Measurements from ENCODE around the gene CACNA1F. TPM values are rescaled to one million over a fixed set of nuclear protein-coding genes. Genes with fewer than 3 reads are reported as not detected.

CACNA1F gene
- 2.0 TPM in 2 replicates for total RNA-seq (2011; cell fraction: chromatin; rRNA removed; ENCODE audit: low replicate concordance)
- total RNA-seq (2011; cell fraction: nucleolus; rRNA removed): 0.79 and 0.83 TPM in 2 replicates
- 0.84 and 1.7 TPM in 2 replicates for total RNA-seq (2011; cell fraction: nucleoplasm; rRNA removed)
- total RNA-seq (2014; rRNA removed) (under 0.01 TPM in 1 of 2 replicates, not detected in the other), total RNA-seq (2014; rRNA removed; fragmentation: Illumina TruSeq; extraction: Trizol) (not detected in 2 replicates), total RNA-seq (2015; rRNA removed; fragmentation: Illumina TruSeq; extraction: Trizol) (not detected in 2 replicates), total RNA-seq (2021) (0.04 TPM in 2 replicates), polyA plus RNA-seq (2011; rRNA removed) (0.13 and 0.37 TPM in 2 replicates), polyA plus RNA-seq (2014; fragmentation: Illumina TruSeq; extraction: Trizol) (0.01 and 0.03 TPM in 2 replicates), polyA plus RNA-seq (2014; fragmentation: Nextera tagmentation; extraction: Ambion mirVana) (under 1 TPM in 1 of 2 experiments, not detected in 1; 0.01 TPM), polyA plus RNA-seq (2014; rRNA removed) (0.15 and 0.41 TPM in 2 replicates), polyA minus RNA-seq (2011; rRNA and poly(A)+ RNA removed) (0.04 and 0.06 TPM in 2 replicates), Bru-seq, nascent RNA (percentile 16 among the genes with signal in this experiment), BruChase-seq, experiment 1, labeled RNA remaining after a 2-hour chase (percentile 9 among the genes with signal in this experiment), BruChase-seq, experiment 2, labeled RNA remaining after a 6-hour chase (percentile 16 among the genes with signal in this experiment)
- polyA plus RNA-seq (2011; cell fraction: cytosol; rRNA removed): 0.10 and 0.22 TPM in 2 replicates
- 1.5 and 1.9 TPM in 2 replicates for polyA plus RNA-seq (2011; cell fraction: nucleus; rRNA removed)
- polyA plus RNA-seq (2012): 0.10 and 0.36 TPM in 2 replicates
- not detected in 2 replicates for polyA minus RNA-seq (2011; cell fraction: cytosol; rRNA and poly(A)+ RNA removed)
- polyA minus RNA-seq (2011; cell fraction: nucleus; rRNA and poly(A)+ RNA removed): 0.27 and 0.56 TPM in 2 replicates
- long read RNA-seq, experiment 1: 0 reads
- long read RNA-seq, experiment 2: 0 reads
- long read RNA-seq, experiment 3: 0 reads

- no peak for ATAC-seq
- no peak for DNase-seq (ENCODE audit: extremely low read depth in 1 of 4, low spot score in 3 of 4)
- H3K9me3 ChIP-seq (replicated peaks; ENCODE audit: control insufficient read depth, insufficient read depth, low read depth, low read length): no peaks in the 10 kb centered on the region
- BruUV-seq (replicated peaks): no TSS peak
- TF ChIP-seq ARID1B (IDR thresholded peaks at IDR 0.05) (no peak), ZNF274 (IDR thresholded peaks at IDR 0.05; ENCODE audit: borderline replicate concordance, low read depth, low read length) (no peak), ZNF639 (CRISPR knock-in tag; conservative IDR thresholded peaks at IDR 0.05 in 1 of 2, IDR thresholded peaks at IDR 0.05 in 1 of 2) (no peak), FOXA3 (CRISPR knock-in tag; conservative IDR thresholded peaks at IDR 0.05 in 1 of 2, IDR thresholded peaks at IDR 0.05 in 1 of 2) (no peak), RBBP5 (IDR thresholded peaks at IDR 0.05; ENCODE audit: borderline replicate concordance, insufficient read depth, low read length, poor library complexity, severe bottlenecking) (no peak), ZNF174 (CRISPR knock-in tag; IDR thresholded peaks at IDR 0.05) (no peak)
- no peaks in the 10 kb centered on the region for H3K27me3 ChIP-seq (ENCODE audit: control insufficient read depth in 2 of 2, insufficient read depth in 2 of 2, low read length in 2 of 2)
- CTCF ChIA-PET (ENCODE audit: low intra/inter-chr PET ratio): no interaction called here
- H3K4me2 ChIP-seq (ENCODE audit: insufficient read depth, low read length): no peak within 1 kb of the TSS
- peaks cover 23% of the 10 kb centered on the region for H3K79me2 ChIP-seq (ENCODE audit: control insufficient read depth, insufficient read depth, low read length)
- peaks cover 18 to 55% of the 10 kb centered on the region in 2 experiments; a peak in 4 of 5 replicates for H3K4me1 ChIP-seq (replicated peaks in 1 of 2; ENCODE audit: control insufficient read depth in 2 of 2, insufficient read depth in 2 of 2, low read length in 2 of 2)
- peak within 1 kb of the TSS; percentile 42; the same call in 1 of the 2 replicates for H2AFZ ChIP-seq (ENCODE audit: low read depth, low read length)
- intact Hi-C loops (cut with micrococcal nuclease) (no loop called here), in situ Hi-C loops (cut with MboI) (no loop called here)
- POLR2A ChIA-PET: interaction anchor here (0.7 kb wide), 1 partner anchor 43 kb away, joined by 4 read pairs; no protein-coding TSS in a partner anchor
- H3K36me3 ChIP-seq (ENCODE audit: control insufficient read depth, insufficient read depth, low read length): 0 out of 3 replicates have a peak, but pooled peaks cover 6% of the 10 kb centered on the region
- no peak within 1 kb of the TSS for H3K4me3 ChIP-seq
- no peaks in the 10 kb centered on the region for H4K20me1 ChIP-seq (replicated peaks; ENCODE audit: control insufficient read depth, insufficient read depth, low read length)
- 44% methylated on average over 5 of the region's 9 CpGs for WGBS (ENCODE audit: insufficient coverage, low coverage, missing lambda C conversion rate)
- no peak for FAIRE-seq
- no peak within 1 kb of the TSS for H3K27ac ChIP-seq (ENCODE audit: extremely low read depth, low read depth, low read length)
- H3K9ac ChIP-seq (ENCODE audit: insufficient read depth in 1 of 2, low read depth in 2 of 2, low read length in 2 of 2): peak within 1 kb of the TSS in 1 of 2 experiments; percentile 26; a peak in 1 of 4 replicates
- no peaks in the 10 kb centered on the region for H3K9me1 ChIP-seq (ENCODE audit: control insufficient read depth, insufficient read depth, low read length)
These were observed at the start of gene CACNA1F for GRCh38 chrX:49233176-49233575. CACNA1F (minus strand) TSS chrX:49233340; CDS start chrX:49233309, 31 bp downstream.
